ENCODE data around the gene UBL4B. TPM values are rescaled to one million over a fixed set of nuclear protein-coding genes. Genes with fewer than 3 reads are reported as not detected.

UBL4B gene
- total and polyA plus RNA-seq, 8 donors, result not detected

- H3K36me3 ChIP-seq, result no peaks in the 10 kb centered on the region
- H3K27me3 ChIP-seq, result no peaks in the 10 kb centered on the region
- WGBS, 2 donors, result 53 to 63% methylated on average over 7 of the region's 7 CpGs
- H3K27ac ChIP-seq, result no peak overlapping the region
- TF ChIP-seq CTCF (IDR thresholded peaks at IDR 0.05), result no peak
- H3K4me3 ChIP-seq, result no peak overlapping the region
- no peaks in the 10 kb centered on the region for H3K9me3 ChIP-seq
- DNase-seq (peak in 1 of 6 donors; percentile 17), ATAC-seq (no peak), FAIRE-seq (no peak)
- no peaks in the 10 kb centered on the region for H3K4me1 ChIP-seq
- intact Hi-C loops (cut with DNase I), result no loop called here
Observed at GRCh38 chr1:110094931-110095654, 17.1 kb upstream of the UBL4B start.

- no peak for FAIRE-seq
- H3K27ac ChIP-seq, result no peak overlapping the region
- no peaks in the 10 kb centered on the region for H3K9me3 ChIP-seq
- no peak for DNase-seq
- H3K4me3 ChIP-seq, result no peak overlapping the region
- H3K4me1 ChIP-seq, result no peaks in the 10 kb centered on the region
- no peak for ATAC-seq
- 67 to 70% methylated on average over 11 of the region's 11 CpGs for WGBS, 2 donors
- H3K27me3 ChIP-seq, result no peaks in the 10 kb centered on the region
- TF ChIP-seq CTCF (IDR thresholded peaks at IDR 0.05), result no peak
- intact Hi-C loops (cut with DNase I), result no loop called here
- no peaks in the 10 kb centered on the region for H3K36me3 ChIP-seq
Observed at GRCh38 chr1:110097507-110098221, 14.6 kb upstream of the UBL4B start.

GRCh38 chr1:110098222-110099026 lies 13.8 kb upstream of the UBL4B start:
- 73 to 77% methylated on average over 9 of the region's 9 CpGs for WGBS, 2 donors
- no peak for TF ChIP-seq CTCF (IDR thresholded peaks at IDR 0.05)
- no peak for FAIRE-seq
- no peak overlapping the region for H3K4me3 ChIP-seq
- no peak for DNase-seq
- H3K36me3 ChIP-seq, result no peaks in the 10 kb centered on the region
- H3K27ac ChIP-seq, result no peak overlapping the region
- H3K4me1 ChIP-seq, result no peaks in the 10 kb centered on the region
- intact Hi-C loops (cut with DNase I), result no loop called here
- no peak for ATAC-seq
- H3K27me3 ChIP-seq, result no peaks in the 10 kb centered on the region
- H3K9me3 ChIP-seq, result no peaks in the 10 kb centered on the region

GRCh38 chr1:110100335-110100734 lies 11.9 kb upstream of the UBL4B start:
- no peak for FAIRE-seq
- no peak for TF ChIP-seq CTCF (IDR thresholded peaks at IDR 0.05)
- H3K9me3 ChIP-seq, result no peaks in the 10 kb centered on the region
- no peaks in the 10 kb centered on the region for H3K27me3 ChIP-seq
- H3K36me3 ChIP-seq, result no peaks in the 10 kb centered on the region
- ATAC-seq, result no peak
- no peak overlapping the region for H3K27ac ChIP-seq
- WGBS, 2 donors, result 41 to 55% methylated on average over 2 of the region's 2 CpGs
- no peak for DNase-seq
- no peak overlapping the region for H3K4me3 ChIP-seq
- H3K4me1 ChIP-seq, result no peaks in the 10 kb centered on the region
- intact Hi-C loops (cut with DNase I), result loop anchor here in 2 of 3 donors (5.0 to 10.0 kb wide), 2 partner anchors 43 to 46 kb away; no protein-coding TSS in a partner anchor

Measured in pancreas (tissue), 10 donors.